Measurements from ENCODE around the gene PRKAR2B. TPM values are rescaled to one million over a fixed set of nuclear protein-coding genes. Genes with fewer than 3 reads are reported as not detected.

PRKAR2B gene
- total and polyA plus RNA-seq, 4 donors: 1.7 to 4.8 (median 3.3) TPM

DNA sequence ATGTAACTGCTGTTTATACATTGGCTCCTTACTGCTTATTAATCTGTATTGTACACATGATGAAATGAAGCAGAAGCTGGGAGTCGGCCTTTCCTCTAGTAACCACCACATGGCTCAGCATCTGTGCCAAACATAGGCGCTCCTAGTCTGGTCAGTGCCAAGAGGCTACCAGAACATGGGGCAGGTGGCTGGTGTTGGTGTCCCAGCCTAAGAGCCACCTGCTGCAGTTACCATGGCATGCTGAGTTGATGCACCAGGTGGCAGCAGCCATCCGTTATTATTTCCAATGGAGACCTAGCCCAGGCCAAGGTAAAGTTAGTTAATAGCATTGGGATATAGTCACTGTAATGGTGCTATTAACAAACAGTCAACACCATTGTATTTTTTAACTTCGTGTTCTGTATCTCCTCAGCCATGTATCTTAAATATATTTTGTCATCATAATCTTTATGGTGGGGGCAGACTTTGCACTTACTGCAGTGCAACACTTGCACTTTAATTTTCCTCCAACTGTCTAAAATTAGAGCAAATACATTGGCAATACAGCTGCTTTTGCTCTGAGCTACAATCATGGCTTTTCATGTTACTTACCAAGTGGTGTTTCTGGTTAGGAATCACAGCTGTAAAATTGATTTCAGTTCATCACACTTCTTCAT lies 157.4 kb downstream of the PRKAR2B start:
- Histone ChIP-seq H3K9me3 (ENCODE audit: control insufficient read depth, low read length) (no peaks in the 10 kb centered on the region), H3K4me3 (ENCODE audit: low read length in 2 of 2) (no peak overlapping the region), H3K27me3 (ENCODE audit: control insufficient read depth in 1 of 2, insufficient read depth in 2 of 2, low read length in 1 of 2) (no peaks in the 10 kb centered on the region), H3K4me1 (ENCODE audit: control insufficient read depth in 1 of 2, insufficient read depth in 2 of 2, low read length in 2 of 2) (no peaks in the 10 kb centered on the region), H3K36me3 (ENCODE audit: control insufficient read depth in 1 of 2, insufficient read depth in 2 of 2, low read length in 1 of 2) (peaks cover 3 to 8% of the 10 kb centered on the region in 2 donors), H3K27ac (ENCODE audit: low read depth in 1 of 2, low read length in 2 of 2) (no peak overlapping the region)
- 52 to 56% methylated on average over 4 of the region's 4 CpGs for WGBS, 2 donors
- ATAC-seq (ENCODE audit: low FRiP score): peak; percentile 54
- intact Hi-C loops (cut with DNase I): loop anchor here (10.0 kb wide), 1 partner anchor 523 kb away; no protein-coding TSS in a partner anchor
- DNase-seq: no peak

DNA sequence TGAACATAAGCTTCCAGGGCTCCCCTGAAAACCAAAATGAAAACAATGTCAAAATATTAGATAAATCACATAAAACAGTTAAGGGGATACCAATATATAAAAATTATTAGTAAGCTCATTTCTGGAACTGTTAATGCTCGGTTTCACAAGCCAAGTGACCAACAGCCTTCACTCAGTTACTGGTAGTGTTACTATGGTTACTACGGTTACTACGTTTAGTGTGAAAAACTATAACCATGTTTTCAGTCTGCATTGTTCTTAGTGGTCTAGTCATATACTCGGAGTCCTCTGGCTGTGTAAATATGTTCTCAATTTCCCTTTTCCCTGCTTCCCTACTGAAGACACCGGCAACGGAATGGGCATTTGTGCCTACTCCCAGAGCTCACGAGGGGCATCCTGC lies 159.1 kb downstream of the PRKAR2B start:
- ATAC-seq (ENCODE audit: low FRiP score) (no peak), DNase-seq (no peak)
- H3K27ac ChIP-seq (ENCODE audit: low read depth in 1 of 2, low read length in 2 of 2): no peak overlapping the region
- H3K36me3 ChIP-seq (ENCODE audit: control insufficient read depth in 1 of 2, insufficient read depth in 2 of 2, low read length in 1 of 2): peaks cover 3 to 6% of the 10 kb centered on the region in 2 donors
- H3K27me3 ChIP-seq (ENCODE audit: control insufficient read depth in 1 of 2, insufficient read depth in 2 of 2, low read length in 1 of 2): no peaks in the 10 kb centered on the region
- no peaks in the 10 kb centered on the region for H3K9me3 ChIP-seq (ENCODE audit: control insufficient read depth, low read length)
- WGBS, 2 donors: 87 to 89% methylated on average over 7 of the region's 7 CpGs
- no peak overlapping the region for H3K4me3 ChIP-seq (ENCODE audit: low read length in 2 of 2)
- intact Hi-C loops (cut with DNase I): loop anchor here (10.0 kb wide), 1 partner anchor 521 kb away; no protein-coding TSS in a partner anchor
- no peaks in the 10 kb centered on the region for H3K4me1 ChIP-seq (ENCODE audit: control insufficient read depth in 1 of 2, insufficient read depth in 2 of 2, low read length in 2 of 2)

DNA sequence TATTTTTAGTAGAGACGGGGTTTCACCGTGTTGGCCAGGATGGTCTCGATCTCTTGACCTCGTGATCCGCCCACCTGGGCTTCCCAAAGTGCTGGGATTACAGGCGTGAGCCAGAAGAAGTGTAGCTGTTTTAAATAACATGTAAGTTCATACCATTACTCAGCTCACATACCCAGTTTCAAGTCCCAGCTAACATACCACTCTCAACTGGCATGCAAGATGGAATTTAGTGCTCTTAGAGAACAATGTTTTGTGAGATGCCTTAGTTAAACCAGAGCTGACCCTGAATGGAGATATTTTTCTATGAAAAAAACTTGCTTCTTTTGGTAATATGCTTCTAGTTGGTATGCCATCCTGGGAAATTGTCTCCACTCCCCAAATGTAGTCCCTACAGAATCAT lies 161.6 kb downstream of the PRKAR2B start:
- peaks cover 0 to 6% of the 10 kb centered on the region in 2 donors for H3K36me3 ChIP-seq (ENCODE audit: control insufficient read depth in 1 of 2, insufficient read depth in 2 of 2, low read length in 1 of 2)
- intact Hi-C loops (cut with DNase I): loop anchor here (10.0 kb wide), 1 partner anchor 519 kb away; no protein-coding TSS in a partner anchor

DNA sequence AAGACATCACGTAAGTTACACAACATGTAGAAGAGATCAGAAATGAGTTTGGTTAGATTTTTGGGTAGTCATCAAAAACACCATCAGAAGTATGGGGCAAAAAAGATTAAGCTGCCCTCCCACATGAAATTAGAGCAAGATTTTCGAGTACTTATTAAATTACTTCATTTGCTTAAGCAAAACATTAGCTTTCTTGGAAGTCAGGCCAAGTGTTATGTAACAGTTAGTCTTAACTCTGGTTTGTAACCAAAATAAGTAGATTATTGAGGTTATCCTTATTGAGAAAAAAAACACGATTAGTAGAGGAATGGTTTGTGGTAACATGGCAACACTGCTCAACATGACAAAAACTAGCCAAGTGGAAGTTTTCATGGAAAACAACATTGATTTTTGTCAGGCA lies 162.2 kb downstream of the PRKAR2B start:
- Histone ChIP-seq H3K27me3 (ENCODE audit: control insufficient read depth in 1 of 2, insufficient read depth in 2 of 2, low read length in 1 of 2) (no peaks in the 10 kb centered on the region), H3K36me3 (ENCODE audit: control insufficient read depth in 1 of 2, insufficient read depth in 2 of 2, low read length in 1 of 2) (peaks cover 0 to 6% of the 10 kb centered on the region in 2 donors), H3K4me3 (ENCODE audit: low read length in 2 of 2) (no peak overlapping the region), H3K9me3 (ENCODE audit: control insufficient read depth, low read length) (no peaks in the 10 kb centered on the region), H3K27ac (ENCODE audit: low read depth in 1 of 2, low read length in 2 of 2) (no peak overlapping the region), H3K4me1 (ENCODE audit: control insufficient read depth in 1 of 2, insufficient read depth in 2 of 2, low read length in 2 of 2) (no peaks in the 10 kb centered on the region)
- intact Hi-C loops (cut with DNase I): loop anchor here (10.0 kb wide), 1 partner anchor 518 kb away; no protein-coding TSS in a partner anchor
- 44 to 51% methylated on average over 3 of the region's 3 CpGs for WGBS, 2 donors
- DNase-seq (no peak), ATAC-seq (ENCODE audit: low FRiP score) (no peak)

More for the DNA sequence above, 161.6 kb downstream of the PRKAR2B start:
- ATAC-seq (ENCODE audit: low FRiP score) (no peak), DNase-seq (no peak)
- no peaks in the 10 kb centered on the region for H3K27me3 ChIP-seq (ENCODE audit: control insufficient read depth in 1 of 2, insufficient read depth in 2 of 2, low read length in 1 of 2)
- WGBS, 2 donors: 94 to 99% methylated on average over 6 of the region's 6 CpGs
- no peak overlapping the region for H3K4me3 ChIP-seq (ENCODE audit: low read length in 2 of 2)
- H3K9me3 ChIP-seq (ENCODE audit: control insufficient read depth, low read length): no peaks in the 10 kb centered on the region
- H3K27ac ChIP-seq (ENCODE audit: low read depth in 1 of 2, low read length in 2 of 2): no peak overlapping the region
- no peaks in the 10 kb centered on the region for H3K4me1 ChIP-seq (ENCODE audit: control insufficient read depth in 1 of 2, insufficient read depth in 2 of 2, low read length in 2 of 2)

DNA sequence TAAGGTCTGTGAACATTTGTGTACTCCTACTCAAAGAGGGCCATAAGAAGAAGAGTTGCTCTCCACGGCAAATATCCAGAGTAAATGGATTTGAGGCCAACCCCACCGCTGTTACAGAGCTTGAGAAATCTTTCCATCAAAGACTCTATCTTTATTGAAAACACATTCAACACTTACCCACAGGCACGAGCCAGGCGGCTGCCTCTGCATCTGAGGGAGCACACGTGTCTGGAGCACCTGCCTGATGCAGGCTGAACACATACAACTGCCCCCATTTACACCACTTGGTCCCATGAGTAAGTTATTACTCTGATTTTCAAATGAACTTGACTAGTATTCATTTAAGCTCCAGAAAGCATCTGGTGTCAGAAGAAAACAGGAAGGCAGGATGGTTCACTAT lies 163.0 kb downstream of the PRKAR2B start:
- Histone ChIP-seq H3K4me3 (ENCODE audit: low read length in 2 of 2) (no peak overlapping the region), H3K27ac (ENCODE audit: low read depth in 1 of 2, low read length in 2 of 2) (no peak overlapping the region), H3K36me3 (ENCODE audit: control insufficient read depth in 1 of 2, insufficient read depth in 2 of 2, low read length in 1 of 2) (peaks cover 0 to 6% of the 10 kb centered on the region in 2 donors), H3K4me1 (ENCODE audit: control insufficient read depth in 1 of 2, insufficient read depth in 2 of 2, low read length in 2 of 2) (no peaks in the 10 kb centered on the region), H3K27me3 (ENCODE audit: control insufficient read depth in 1 of 2, insufficient read depth in 2 of 2, low read length in 1 of 2) (no peaks in the 10 kb centered on the region), H3K9me3 (ENCODE audit: control insufficient read depth, low read length) (no peaks in the 10 kb centered on the region)
- WGBS, 2 donors: 92 to 96% methylated on average over 5 of the region's 5 CpGs
- ATAC-seq (ENCODE audit: low FRiP score) (no peak), DNase-seq (no peak)
- intact Hi-C loops (cut with DNase I): loop anchor here (10.0 kb wide), 1 partner anchor 517 kb away; no protein-coding TSS in a partner anchor

DNA sequence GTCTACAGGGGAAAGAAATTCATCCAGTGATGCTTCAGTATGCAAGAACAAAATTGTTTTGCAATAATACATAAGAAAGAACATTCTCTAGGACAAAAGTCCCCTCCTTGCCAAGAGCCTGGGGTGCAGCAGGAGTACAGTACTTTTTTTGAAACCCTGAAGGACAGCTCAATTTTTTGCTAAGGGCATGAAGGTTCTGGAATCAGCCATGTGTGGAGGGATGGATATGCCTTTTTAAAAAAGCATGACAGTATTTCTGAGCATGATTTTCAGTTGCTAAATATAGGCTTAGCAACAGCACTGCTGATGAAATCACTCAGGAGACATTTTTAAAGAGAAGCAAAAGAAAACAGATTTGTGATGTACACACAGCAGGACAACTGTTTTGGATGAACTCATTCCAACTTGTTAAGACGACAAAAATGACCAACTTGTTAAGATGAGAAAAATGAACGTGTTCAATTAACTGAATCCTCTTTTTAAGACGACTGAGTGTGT lies 163.6 kb downstream of the PRKAR2B start:
- ATAC-seq (ENCODE audit: low FRiP score) (peak; percentile 30), DNase-seq (no peak)
- Histone ChIP-seq H3K9me3 (ENCODE audit: control insufficient read depth, low read length) (no peaks in the 10 kb centered on the region), H3K4me3 (ENCODE audit: low read length in 2 of 2) (no peak overlapping the region), H3K36me3 (ENCODE audit: control insufficient read depth in 1 of 2, insufficient read depth in 2 of 2, low read length in 1 of 2) (peaks cover 0 to 6% of the 10 kb centered on the region in 2 donors), H3K4me1 (ENCODE audit: control insufficient read depth in 1 of 2, insufficient read depth in 2 of 2, low read length in 2 of 2) (no peaks in the 10 kb centered on the region), H3K27ac (ENCODE audit: low read depth in 1 of 2, low read length in 2 of 2) (peak overlapping the region in 1 of 2 donors; percentile 64), H3K27me3 (ENCODE audit: control insufficient read depth in 1 of 2, insufficient read depth in 2 of 2, low read length in 1 of 2) (no peaks in the 10 kb centered on the region)
- 10 to 11% methylated on average over 3 of the region's 3 CpGs for WGBS, 2 donors
- intact Hi-C loops (cut with DNase I): loop anchor here (10.0 kb wide), 1 partner anchor 517 kb away; no protein-coding TSS in a partner anchor

GRCh38 chr7:107208563-107208962 lies 164.1 kb downstream of the PRKAR2B start:
- Histone ChIP-seq H3K27ac (ENCODE audit: low read depth in 1 of 2, low read length in 2 of 2) (peak overlapping the region; percentile 64), H3K27me3 (ENCODE audit: control insufficient read depth in 1 of 2, insufficient read depth in 2 of 2, low read length in 1 of 2) (no peaks in the 10 kb centered on the region), H3K36me3 (ENCODE audit: control insufficient read depth in 1 of 2, insufficient read depth in 2 of 2, low read length in 1 of 2) (peaks cover 0 to 6% of the 10 kb centered on the region in 2 donors), H3K4me3 (ENCODE audit: low read length in 2 of 2) (no peak overlapping the region), H3K9me3 (ENCODE audit: control insufficient read depth, low read length) (no peaks in the 10 kb centered on the region), H3K4me1 (ENCODE audit: control insufficient read depth in 1 of 2, insufficient read depth in 2 of 2, low read length in 2 of 2) (no peaks in the 10 kb centered on the region)
- 78 to 79% methylated on average over 5 of the region's 5 CpGs for WGBS, 2 donors
- intact Hi-C loops (cut with DNase I): loop anchor here (10.0 kb wide), 1 partner anchor 516 kb away; no protein-coding TSS in a partner anchor
- DNase-seq (no peak), ATAC-seq (ENCODE audit: low FRiP score) (no peak)

DNA sequence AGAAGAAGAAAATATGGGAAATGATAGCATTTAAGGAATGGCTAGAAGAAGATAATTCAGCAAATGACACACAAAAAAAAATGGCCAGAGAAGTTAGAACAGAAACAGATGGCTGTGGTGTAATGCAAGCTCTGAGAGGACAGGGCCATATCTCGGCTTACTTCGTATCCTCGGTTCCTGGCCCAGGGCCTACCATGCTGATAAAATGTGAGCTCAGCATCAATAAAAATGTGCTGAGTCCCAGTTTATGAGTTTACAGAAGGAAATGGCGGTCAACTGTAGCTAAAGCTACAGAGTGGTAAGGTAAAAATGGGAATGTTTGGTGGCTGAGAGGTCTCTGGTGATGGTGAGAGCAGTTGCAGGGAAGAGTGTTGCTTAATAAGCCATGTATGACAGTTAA lies 165.1 kb downstream of the PRKAR2B start:
- WGBS, 2 donors: 88 to 96% methylated on average over 4 of the region's 4 CpGs
- Histone ChIP-seq H3K27ac (ENCODE audit: low read depth in 1 of 2, low read length in 2 of 2) (no peak overlapping the region), H3K4me3 (ENCODE audit: low read length in 2 of 2) (no peak overlapping the region), H3K36me3 (ENCODE audit: control insufficient read depth in 1 of 2, insufficient read depth in 2 of 2, low read length in 1 of 2) (peaks cover 0 to 4% of the 10 kb centered on the region in 2 donors), H3K9me3 (ENCODE audit: control insufficient read depth, low read length) (no peaks in the 10 kb centered on the region), H3K4me1 (ENCODE audit: control insufficient read depth in 1 of 2, insufficient read depth in 2 of 2, low read length in 2 of 2) (no peaks in the 10 kb centered on the region), H3K27me3 (ENCODE audit: control insufficient read depth in 1 of 2, insufficient read depth in 2 of 2, low read length in 1 of 2) (no peaks in the 10 kb centered on the region)
- no peak for ATAC-seq (ENCODE audit: low FRiP score)
- intact Hi-C loops (cut with DNase I): loop anchor here (10.0 kb wide), 1 partner anchor 515 kb away; no protein-coding TSS in a partner anchor
- no peak for DNase-seq

- 93 to 97% methylated on average over 4 of the region's 4 CpGs for WGBS, 2 donors
- ATAC-seq (ENCODE audit: low FRiP score): no peak
- intact Hi-C loops (cut with DNase I): no loop called here
Observed at GRCh38 chr7:107210400-107210799, 165.9 kb downstream of the PRKAR2B start.

More at GRCh38 chr7:107210400-107210799, 165.9 kb downstream of the PRKAR2B start:
- H3K27me3 ChIP-seq (ENCODE audit: control insufficient read depth in 1 of 2, insufficient read depth in 2 of 2, low read length in 1 of 2): no peaks in the 10 kb centered on the region
- no peaks in the 10 kb centered on the region for H3K4me1 ChIP-seq (ENCODE audit: control insufficient read depth in 1 of 2, insufficient read depth in 2 of 2, low read length in 2 of 2)
- no peaks in the 10 kb centered on the region for H3K9me3 ChIP-seq (ENCODE audit: control insufficient read depth, low read length)
- H3K27ac ChIP-seq (ENCODE audit: low read depth in 1 of 2, low read length in 2 of 2): no peak overlapping the region
- no peak for DNase-seq
- H3K4me3 ChIP-seq (ENCODE audit: low read length in 2 of 2): no peak overlapping the region
- H3K36me3 ChIP-seq (ENCODE audit: control insufficient read depth in 1 of 2, insufficient read depth in 2 of 2, low read length in 1 of 2): no peaks in the 10 kb centered on the region

Data from aorta (tissue), 5 donors.